Neural crest cell (in vitro differentiated cells): ENCODE data around the gene CCER1. TPM values are rescaled to one million over a fixed set of nuclear protein-coding genes. Genes with fewer than 3 reads are reported as not detected.
A peak's percentile ranks its signal among the peaks of the same experiment; 100 is the strongest.

ENCODE experiments used
- DNase-seq: peaks from one replicate; pipeline ENCODE4 v3.0.0; 2021; ENCODE audit warnings: low read depth, mixed read lengths, low spot score
- H3K27ac Mint-ChIP-seq: one replicate; pipeline ENCODE4 v1.8.0; 2021; ENCODE audit warnings: mild to moderate bottlenecking, mixed read lengths; ENCODE audit not compliant: unreplicated experiment
- H3K27me3 Mint-ChIP-seq: 2 replicates; pipeline ENCODE4 v1.8.0; 2021; ENCODE audit warnings: low read depth, mild to moderate bottlenecking, mixed read lengths
- H3K36me3 Mint-ChIP-seq: 2 replicates; pipeline ENCODE4 v1.8.0; 2021; ENCODE audit warnings: low read depth, mild to moderate bottlenecking, mixed read lengths
- H3K4me1 Mint-ChIP-seq: 2 replicates; pipeline ENCODE4 v1.8.0; 2021; ENCODE audit warnings: mixed read lengths
- H3K4me3 Mint-ChIP-seq: one replicate; pipeline ENCODE4 v1.8.0; 2021; ENCODE audit warnings: mild to moderate bottlenecking, mixed read lengths
- H3K9me3 Mint-ChIP-seq: 2 replicates; pipeline ENCODE4 v1.8.0; 2021; ENCODE audit warnings: mixed read lengths
- total RNA-seq: library from RNA; stranded (reverse); gene quantifications from 2 replicates; pipeline ENCODE4 v1.2.1, GENCODE V29; 2021
- TF ChIP-seq, protein P1 (sequence below): fragments of 200-600 bp; sonication (generic); conservative IDR thresholded peaks from 2 replicates; pipeline ENCODE4 v1.5.0; 2021; ENCODE audit warnings: antibody characterized with exemption, mild to moderate bottlenecking

Gene CCER1
- total RNA-seq, 1 donor from 2014 or later: not detected

DNA sequence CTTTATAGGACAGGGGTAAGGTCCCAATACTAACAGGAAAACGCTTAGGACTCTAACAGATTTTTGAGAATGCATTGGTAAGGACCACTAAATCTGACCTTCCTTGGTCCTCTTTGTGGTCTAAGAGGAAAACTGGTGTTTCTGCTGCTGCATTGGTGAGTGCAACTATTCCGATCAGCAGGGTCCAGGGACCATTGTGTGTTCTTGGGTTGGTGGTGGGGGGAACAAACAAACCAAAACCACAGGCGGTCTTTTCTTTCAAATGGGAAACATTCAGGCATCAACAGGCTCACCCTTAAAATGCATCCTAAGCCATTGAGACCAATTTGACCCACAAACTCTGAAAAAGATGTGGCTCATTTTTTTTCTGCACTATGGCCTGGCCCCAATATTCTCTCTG is 29.1 kb upstream of the CCER1 start:
- no peak overlapping the region for H3K4me3 Mint-ChIP-seq
- no peaks in the 10 kb centered on the region for H3K4me1 Mint-ChIP-seq
- H3K9me3 Mint-ChIP-seq: peaks cover 3% of the 10 kb centered on the region
- DNase-seq: no peak
- no peaks in the 10 kb centered on the region for H3K27me3 Mint-ChIP-seq
- no peak overlapping the region for H3K27ac Mint-ChIP-seq
- H3K36me3 Mint-ChIP-seq: peaks cover 3% of the 10 kb centered on the region
- TF ChIP-seq, protein P1, sequence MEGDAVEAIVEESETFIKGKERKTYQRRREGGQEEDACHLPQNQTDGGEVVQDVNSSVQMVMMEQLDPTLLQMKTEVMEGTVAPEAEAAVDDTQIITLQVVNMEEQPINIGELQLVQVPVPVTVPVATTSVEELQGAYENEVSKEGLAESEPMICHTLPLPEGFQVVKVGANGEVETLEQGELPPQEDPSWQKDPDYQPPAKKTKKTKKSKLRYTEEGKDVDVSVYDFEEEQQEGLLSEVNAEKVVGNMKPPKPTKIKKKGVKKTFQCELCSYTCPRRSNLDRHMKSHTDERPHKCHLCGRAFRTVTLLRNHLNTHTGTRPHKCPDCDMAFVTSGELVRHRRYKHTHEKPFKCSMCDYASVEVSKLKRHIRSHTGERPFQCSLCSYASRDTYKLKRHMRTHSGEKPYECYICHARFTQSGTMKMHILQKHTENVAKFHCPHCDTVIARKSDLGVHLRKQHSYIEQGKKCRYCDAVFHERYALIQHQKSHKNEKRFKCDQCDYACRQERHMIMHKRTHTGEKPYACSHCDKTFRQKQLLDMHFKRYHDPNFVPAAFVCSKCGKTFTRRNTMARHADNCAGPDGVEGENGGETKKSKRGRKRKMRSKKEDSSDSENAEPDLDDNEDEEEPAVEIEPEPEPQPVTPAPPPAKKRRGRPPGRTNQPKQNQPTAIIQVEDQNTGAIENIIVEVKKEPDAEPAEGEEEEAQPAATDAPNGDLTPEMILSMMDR: no peak

DNA sequence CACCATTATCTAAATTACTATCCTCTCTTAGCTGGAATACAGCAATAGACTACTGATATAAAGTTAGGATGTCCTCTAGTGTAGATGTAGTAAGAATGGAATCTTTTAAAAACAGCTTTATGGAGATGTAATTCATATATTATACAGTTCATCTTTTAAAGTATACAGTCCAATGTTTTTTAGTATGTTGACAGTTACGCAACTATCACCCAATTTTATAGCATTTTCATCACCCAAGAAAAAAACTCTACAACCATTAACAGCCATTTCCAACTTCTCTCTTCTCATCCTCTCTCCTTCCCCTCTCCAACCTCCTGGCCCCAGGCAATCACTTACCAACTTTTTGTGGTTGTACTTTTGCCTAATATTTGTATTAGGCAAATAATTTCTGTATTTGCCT is 27.2 kb upstream of the CCER1 start:
- H3K9me3 Mint-ChIP-seq: peaks cover 3% of the 10 kb centered on the region
- H3K27me3 Mint-ChIP-seq: no peaks in the 10 kb centered on the region

DNA sequence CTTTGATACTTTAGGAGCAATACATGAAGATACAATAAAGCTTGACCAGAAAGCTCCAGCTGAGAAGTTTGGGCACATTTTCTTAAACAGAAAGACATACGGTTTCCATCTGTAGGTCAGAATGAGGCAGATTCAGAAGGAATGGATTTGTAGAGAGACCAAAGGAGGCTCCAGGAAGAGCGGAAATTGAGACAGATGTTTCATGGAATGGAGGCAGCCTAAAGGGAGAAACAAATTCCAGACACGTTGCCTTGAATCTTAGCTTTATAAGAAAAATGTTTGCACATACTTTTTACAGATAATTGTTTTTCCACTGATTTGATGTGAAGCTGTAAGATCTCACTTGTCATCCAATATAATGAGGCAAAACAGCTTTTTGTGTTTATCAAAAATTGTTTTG is 25.0 kb upstream of the CCER1 start:
- Mint-ChIP-seq H3K9me3 (no peaks in the 10 kb centered on the region), H3K27me3 (no peaks in the 10 kb centered on the region), H3K27ac (no peak overlapping the region), H3K4me1 (peaks cover 7% of the 10 kb centered on the region), H3K4me3 (no peak overlapping the region), H3K36me3 (no peaks in the 10 kb centered on the region)
- no peak for DNase-seq
- TF ChIP-seq, protein P1: no peak

More for the DNA sequence above, 27.2 kb upstream of the CCER1 start:
- Mint-ChIP-seq H3K36me3 (peaks cover 2% of the 10 kb centered on the region), H3K4me1 (peaks cover 7% of the 10 kb centered on the region), H3K27ac (no peak overlapping the region), H3K4me3 (no peak overlapping the region)
- TF ChIP-seq, protein P1: no peak
- no peak for DNase-seq

GRCh38 chr12:90979019-90979418 is 24.0 kb upstream of the CCER1 start:
- no peak overlapping the region for H3K27ac Mint-ChIP-seq
- H3K4me3 Mint-ChIP-seq: no peak overlapping the region

DNA sequence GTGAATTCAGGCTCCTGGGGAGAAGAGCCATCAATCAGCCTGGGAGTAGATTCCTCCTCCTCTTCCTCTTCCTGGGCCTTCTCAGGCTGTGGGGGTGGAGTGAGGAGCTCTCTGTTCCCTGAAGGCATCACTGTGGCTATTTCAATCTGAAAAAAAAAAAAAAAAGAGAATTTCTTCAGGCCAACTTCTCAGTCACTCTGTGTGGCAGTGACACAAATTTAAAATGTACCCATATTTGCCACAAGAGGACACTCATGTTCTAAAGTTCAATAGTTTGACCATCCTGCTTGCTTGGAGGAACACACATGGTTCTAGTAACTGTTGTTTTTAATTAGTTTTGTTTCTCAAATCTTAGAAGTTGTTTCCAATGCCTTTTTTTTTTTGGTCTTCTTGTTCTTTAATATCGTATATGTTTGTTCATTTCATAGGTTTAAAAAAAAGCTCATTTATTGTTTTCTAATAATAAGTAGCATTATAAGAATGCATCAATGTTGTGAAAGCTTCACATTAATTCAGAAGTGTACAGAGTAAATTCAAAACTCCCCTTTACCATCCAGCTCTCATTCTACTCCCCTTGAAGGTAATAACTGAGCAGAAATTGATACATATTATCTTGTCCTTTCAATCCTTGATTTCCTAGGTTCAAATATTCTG is 23.3 kb upstream of the CCER1 start:
- H3K4me3 Mint-ChIP-seq: no peak overlapping the region

More at GRCh38 chr12:90979019-90979418, 24.0 kb upstream of the CCER1 start:
- Mint-ChIP-seq H3K27me3 (no peaks in the 10 kb centered on the region), H3K36me3 (no peaks in the 10 kb centered on the region), H3K9me3 (no peaks in the 10 kb centered on the region), H3K4me1 (peaks cover 12% of the 10 kb centered on the region)
- TF ChIP-seq, protein P1: no peak
- DNase-seq: no peak

More for the DNA sequence above, 23.3 kb upstream of the CCER1 start:
- Mint-ChIP-seq H3K4me1 (peaks cover 12% of the 10 kb centered on the region), H3K27me3 (no peaks in the 10 kb centered on the region), H3K9me3 (no peaks in the 10 kb centered on the region), H3K27ac (no peak overlapping the region), H3K36me3 (no peaks in the 10 kb centered on the region)
- DNase-seq: no peak
- TF ChIP-seq, protein P1: peak; percentile 81
